ENCODE measurements around the gene DKC1.
A peak's percentile ranks its signal among the peaks of the same experiment; 100 is the strongest.
"Not testable (repeated sequence)": the region's sequence is repeated elsewhere in the genome, so short reads cannot be mapped to it uniquely, and the experiment has no call there.

The DKC1 gene

GRCh38 chrX:154793084-154793795, 30.6 kb downstream of the DKC1 start:
- DNase-seq (ENCODE audit: low read depth), result no peak

- DNase-seq (ENCODE audit: low read depth), result no peak
These were observed 32.4 kb downstream of the DKC1 start for GRCh38 chrX:154795016-154795415.

GRCh38 chrX:154797006-154797405, 34.3 kb downstream of the DKC1 start:
- no peak for DNase-seq (ENCODE audit: low read depth)

- DNase-seq (ENCODE audit: low read depth), result no peak
These were observed 37.1 kb downstream of the DKC1 start for GRCh38 chrX:154799556-154800348.

- DNase-seq (ENCODE audit: low read depth), result no peak
These were observed 38.0 kb downstream of the DKC1 start for GRCh38 chrX:154800478-154801210.

GRCh38 chrX:154802947-154803346, 40.3 kb downstream of the DKC1 start:
- no peak for DNase-seq (ENCODE audit: low read depth)

- no peak for DNase-seq (ENCODE audit: low read depth)
These were observed 41.7 kb downstream of the DKC1 start for GRCh38 chrX:154804261-154804956.

GRCh38 chrX:154804957-154805695, 42.5 kb downstream of the DKC1 start, which contains the start of gene MPP1:
Gene MPP1 (minus strand): TSS chrX:154805485. CDS start chrX:154805373, 112 bp downstream.
- peak; percentile 36 for DNase-seq (ENCODE audit: low read depth)

- DNase-seq (ENCODE audit: low read depth), result no peak
These were observed 43.0 kb downstream of the DKC1 start for GRCh38 chrX:154805696-154806091.

- DNase-seq (ENCODE audit: low read depth), result no peak
These were observed 44.3 kb downstream of the DKC1 start for GRCh38 chrX:154806837-154807501.

GRCh38 chrX:154809939-154810665, 47.4 kb downstream of the DKC1 start:
- no peak for DNase-seq (ENCODE audit: low read depth)

GRCh38 chrX:154812341-154813101, 49.9 kb downstream of the DKC1 start:
- DNase-seq (ENCODE audit: low read depth), result no peak

GRCh38 chrX:154813801-154814200, 51.1 kb downstream of the DKC1 start:
- no peak for DNase-seq (ENCODE audit: low read depth)

GRCh38 chrX:154815274-154815818, 52.7 kb downstream of the DKC1 start:
- DNase-seq (ENCODE audit: low read depth), result no peak

GRCh38 chrX:154816326-154816898, 53.7 kb downstream of the DKC1 start:
- not testable (repeated sequence) for DNase-seq (ENCODE audit: low read depth)

GRCh38 chrX:154817048-154817618, 54.5 kb downstream of the DKC1 start:
- not testable (repeated sequence) for DNase-seq (ENCODE audit: low read depth)

GRCh38 chrX:154818916-154819770, 56.5 kb downstream of the DKC1 start:
- DNase-seq (ENCODE audit: low read depth), result no peak

Data from GM04504 (cell line).